ENCODE data around the gene C2orf76.

Gene C2orf76

GRCh38 chr2:119338826-119339561, 27.6 kb downstream of the C2orf76 start:
- in situ Hi-C loops (cut with MboI; ENCODE audit: low sequenced_read_pairs): no loop called here

GRCh38 chr2:119338272-119338671, 28.4 kb downstream of the C2orf76 start:
- in situ Hi-C loops (cut with MboI; ENCODE audit: low sequenced_read_pairs): no loop called here

- in situ Hi-C loops (cut with MboI; ENCODE audit: low sequenced_read_pairs): no loop called here
Measured at GRCh38 chr2:119337749-119338148, 28.9 kb downstream of the C2orf76 start.

GRCh38 chr2:119333833-119334232, 32.8 kb downstream of the C2orf76 start:
- in situ Hi-C loops (cut with MboI; ENCODE audit: low sequenced_read_pairs): no loop called here

GRCh38 chr2:119333360-119333759, 33.3 kb downstream of the C2orf76 start:
- in situ Hi-C loops (cut with MboI; ENCODE audit: low sequenced_read_pairs): no loop called here

GRCh38 chr2:119332953-119333352, 33.7 kb downstream of the C2orf76 start:
- in situ Hi-C loops (cut with MboI; ENCODE audit: low sequenced_read_pairs): no loop called here

- in situ Hi-C loops (cut with MboI; ENCODE audit: low sequenced_read_pairs): no loop called here
Measured at GRCh38 chr2:119327431-119327830, 39.2 kb downstream of the C2orf76 start.

- in situ Hi-C loops (cut with MboI; ENCODE audit: low sequenced_read_pairs): no loop called here
Measured at GRCh38 chr2:119326938-119327337, 39.7 kb downstream of the C2orf76 start.

- in situ Hi-C loops (cut with MboI; ENCODE audit: low sequenced_read_pairs): no loop called here
Measured at GRCh38 chr2:119324685-119325270, 41.9 kb downstream of the C2orf76 start.

- in situ Hi-C loops (cut with MboI; ENCODE audit: low sequenced_read_pairs): no loop called here
Measured at GRCh38 chr2:119323459-119323858, 43.2 kb downstream of the C2orf76 start.

GRCh38 chr2:119319593-119319992, 47.0 kb downstream of the C2orf76 start:
- in situ Hi-C loops (cut with MboI; ENCODE audit: low sequenced_read_pairs): no loop called here

- in situ Hi-C loops (cut with MboI; ENCODE audit: low sequenced_read_pairs): no loop called here
Measured at GRCh38 chr2:119317554-119317953, 49.1 kb downstream of the C2orf76 start.

- in situ Hi-C loops (cut with MboI; ENCODE audit: low sequenced_read_pairs): no loop called here
Measured at GRCh38 chr2:119316066-119316465, 50.6 kb downstream of the C2orf76 start.

GRCh38 chr2:119315241-119315925, 51.3 kb downstream of the C2orf76 start:
- in situ Hi-C loops (cut with MboI; ENCODE audit: low sequenced_read_pairs): no loop called here

- in situ Hi-C loops (cut with MboI; ENCODE audit: low sequenced_read_pairs): no loop called here
Measured at GRCh38 chr2:119311831-119312230, 54.8 kb downstream of the C2orf76 start.

- in situ Hi-C loops (cut with MboI; ENCODE audit: low sequenced_read_pairs): no loop called here
Measured at GRCh38 chr2:119311371-119311770, 55.3 kb downstream of the C2orf76 start.

GRCh38 chr2:119308793-119309330, 57.8 kb downstream of the C2orf76 start:
- in situ Hi-C loops (cut with MboI; ENCODE audit: low sequenced_read_pairs): no loop called here

- in situ Hi-C loops (cut with MboI; ENCODE audit: low sequenced_read_pairs): no loop called here
Measured at GRCh38 chr2:119307419-119308140, 59.1 kb downstream of the C2orf76 start.

- in situ Hi-C loops (cut with MboI; ENCODE audit: low sequenced_read_pairs): no loop called here
Measured at GRCh38 chr2:119306196-119306590, 60.4 kb downstream of the C2orf76 start.

- in situ Hi-C loops (cut with MboI; ENCODE audit: low sequenced_read_pairs): no loop called here
Measured at GRCh38 chr2:119305497-119306195, 61.0 kb downstream of the C2orf76 start.

GRCh38 chr2:119304847-119305246, 61.8 kb downstream of the C2orf76 start:
- in situ Hi-C loops (cut with MboI; ENCODE audit: low sequenced_read_pairs): no loop called here
